Sigmoid colon (tissue), 7 donors: ENCODE results near the gene PNPLA1. TPM values are rescaled to one million over a fixed set of nuclear protein-coding genes. Genes with fewer than 3 reads are reported as not detected.

ENCODE experiments used
- DNase-seq: peaks from one replicate; pipeline ENCODE4 v3.0.0-alpha.2; 2019
- H3K27ac ChIP-seq, 4 donors: fragments of 200-600 bp; sonication (generic); one replicate each; pipeline ENCODE4 v1.5.1; 2016 to 2019; ENCODE audit warnings: mild to moderate bottlenecking in 1 of 4
- H3K27me3 ChIP-seq, 3 donors: fragments of 200-600 bp; sonication (generic); one replicate each; pipeline ENCODE4 v1.5.1; 2019; ENCODE audit warnings: mild to moderate bottlenecking in 1 of 3
- H3K36me3 ChIP-seq, 4 donors: fragments of 200-600 bp; sonication (generic); one replicate each; pipeline ENCODE4 v1.5.1; 2016 to 2019
- H3K4me1 ChIP-seq, 4 donors: fragments of 200-600 bp; sonication (generic); one replicate each; pipeline ENCODE4 v1.5.1; 2017 to 2019
- H3K4me3 ChIP-seq, 4 donors: fragments of 200-600 bp; sonication (generic); one replicate each; pipeline ENCODE4 v1.5.1; 2017 to 2019; ENCODE audit warnings: mild to moderate bottlenecking in 2 of 4, moderate library complexity in 1 of 4
- H3K9me3 ChIP-seq, 4 donors: fragments of 200-600 bp in 3 of 4; sonication (generic) in 3 of 4; one replicate each; pipeline versions ENCODE4 v1.5.1 to v1.6.1; 2013 to 2019
- CTCF ChIP-seq, 4 experiments: fragments of 450-650 bp in 3 of 4; fragments of 200-600 bp in 1 of 4; IDR thresholded peaks; one replicate each; pipeline ENCODE4 v1.5.1; 2016 to 2019; ENCODE audit warnings: antibody characterized with exemption in 4 of 4, mild to moderate bottlenecking in 3 of 4, moderate library complexity in 2 of 4
- EP300 ChIP-seq, 4 donors: sonication (generic); formaldehyde crosslinking; IDR thresholded peaks; one replicate each; pipeline ENCODE4 v1.6.1; 2017; ENCODE audit warnings: antibody characterized with exemption in 4 of 4
- POLR2A ChIP-seq, 2 donors: fragments of 450-650 bp; IDR thresholded peaks; one replicate each; pipeline ENCODE4 v1.6.1; 2016; ENCODE audit warnings: antibody characterized with exemption in 2 of 2, mild to moderate bottlenecking in 2 of 2, moderate library complexity in 2 of 2
- POLR2AphosphoS5 ChIP-seq, 4 donors: sonication (generic); formaldehyde crosslinking; IDR thresholded peaks; one replicate each; pipeline ENCODE4 v1.6.1; 2017; ENCODE audit warnings: antibody characterized with exemption in 4 of 4
- WGBS, 2 donors: extraction: QIAGEN DNeasy Blood & Tissue Kit; methylation state at CpG; one replicate each; pipeline ENCODE4 v1.1.7; 2013; 5-methylcytosine and 5-hydroxymethylcytosine counted together
- intact Hi-C: fragments of 100-400 bp; cut with DNase I; formaldehyde crosslinking; loops from one replicate; pipeline ENCODE4 v1.15.1; 2023
- polyA plus RNA-seq, 3 donors: library from polyadenylated mRNA; stranded (reverse); fragments of 200-250 nt; gene quantifications; one replicate each; pipeline ENCODE4 v1.2.3, GENCODE V29; 2013
- total RNA-seq, 4 donors: library from RNA; depleted of rRNA; stranded (reverse); fragments of >200 nt; gene quantifications; one replicate each; pipeline ENCODE4 v1.1.0, GENCODE V29; 2016
- donor health status: healthy with polysubstance abuse.
- donor health status: Bipolar disorder and iron deficiency.
- donor health status: healthy.

Gene PNPLA1
- total RNA-seq (not detected), polyA plus RNA-seq (under 1 TPM in 2 of 3 donors, not detected in 1; 0.20 to 0.46 TPM)

- intact Hi-C loops, result no loop called here
- Histone ChIP-seq H3K4me1 (no peaks in the 10 kb centered on the region), H3K4me3 (no peak within 1 kb of the TSS), H3K27ac (no peak within 1 kb of the TSS), H3K27me3 (peaks cover 0 to 18% (median 7%) of the 10 kb centered on the region in 3 donors), H3K36me3 (no peaks in the 10 kb centered on the region), H3K9me3 (peaks cover 0 to 6% (median 6%) of the 10 kb centered on the region in 4 donors)
- no peak for TF ChIP-seq POLR2A (IDR thresholded peaks at IDR 0.05)
- no peak for TF ChIP-seq POLR2AphosphoS5 (IDR thresholded peaks at IDR 0.05)
- no peak for TF ChIP-seq CTCF (IDR thresholded peaks at IDR 0.05)
- no peak for TF ChIP-seq EP300 (IDR thresholded peaks at IDR 0.05)
- no peak for DNase-seq
- whole genome bisulfite sequencing, 2 donors, result 81 to 83% methylated on average over 32 of the region's 32 CpGs
Measured at GRCh38 chr6:36269834-36270705, at the start of gene PNPLA1. Gene PNPLA1, plus strand, starts transcription at chr6:36270060. Its CDS starts 400 bp downstream, at chr6:36270460.

- no peak overlapping the region for H3K4me3 ChIP-seq
- no peak for TF ChIP-seq POLR2AphosphoS5 (IDR thresholded peaks at IDR 0.05)
- no peak for TF ChIP-seq POLR2A (IDR thresholded peaks at IDR 0.05)
- no peak for TF ChIP-seq EP300 (IDR thresholded peaks at IDR 0.05)
- no peak for TF ChIP-seq CTCF (IDR thresholded peaks at IDR 0.05)
- H3K36me3 ChIP-seq, result peaks cover 4 to 98% (median 45%) of the 10 kb centered on the region in 4 donors
- no peaks in the 10 kb centered on the region for H3K27me3 ChIP-seq
- no peak for DNase-seq
- WGBS, 2 donors, result 21 to 62% methylated on average over 4 of the region's 4 CpGs
- no peaks in the 10 kb centered on the region for H3K9me3 ChIP-seq
- no peak overlapping the region for H3K27ac ChIP-seq
- intact Hi-C loops, result no loop called here
- H3K4me1 ChIP-seq, result peaks cover 0 to 5% (median 2%) of the 10 kb centered on the region in 4 donors
Measured at GRCh38 chr6:36220226-36220625, 49.6 kb upstream of the PNPLA1 start.

GRCh38 chr6:36221674-36222073, 48.2 kb upstream of the PNPLA1 start:
- peaks cover 0 to 4% (median 0%) of the 10 kb centered on the region in 4 donors for H3K4me1 ChIP-seq

GRCh38 chr6:36222924-36223323, 46.9 kb upstream of the PNPLA1 start:
- Histone ChIP-seq H3K4me3 (no peak overlapping the region), H3K27me3 (no peaks in the 10 kb centered on the region), H3K9me3 (no peaks in the 10 kb centered on the region), H3K36me3 (peaks cover under 1 to 96% (median 38%) of the 10 kb centered on the region in 4 donors), H3K27ac (no peak overlapping the region), H3K4me1 (peaks cover 0 to 4% (median 0%) of the 10 kb centered on the region in 4 donors)
- intact Hi-C loops, result no loop called here
- TF ChIP-seq EP300 (IDR thresholded peaks at IDR 0.05), result no peak
- TF ChIP-seq POLR2AphosphoS5 (IDR thresholded peaks at IDR 0.05), result no peak
- TF ChIP-seq CTCF (IDR thresholded peaks at IDR 0.05), result no peak
- TF ChIP-seq POLR2A (IDR thresholded peaks at IDR 0.05), result no peak
- 16 to 67% methylated on average over 4 of the region's 4 CpGs for WGBS, 2 donors
- DNase-seq, result no peak

More at GRCh38 chr6:36221674-36222073, 48.2 kb upstream of the PNPLA1 start:
- Histone ChIP-seq H3K36me3 (peaks cover 4 to 98% (median 40%) of the 10 kb centered on the region in 4 donors), H3K27ac (no peak overlapping the region), H3K4me3 (no peak overlapping the region), H3K9me3 (no peaks in the 10 kb centered on the region), H3K27me3 (no peaks in the 10 kb centered on the region)
- TF ChIP-seq POLR2A (IDR thresholded peaks at IDR 0.05) (no peak), EP300 (IDR thresholded peaks at IDR 0.05) (no peak), POLR2AphosphoS5 (IDR thresholded peaks at IDR 0.05) (no peak), CTCF (IDR thresholded peaks at IDR 0.05) (no peak)
- DNase-seq, result no peak
- intact Hi-C loops, result no loop called here
- WGBS, 2 donors, result 59 to 80% methylated on average over 2 of the region's 2 CpGs
